OCI-LY3 (cell line): ENCODE data around the gene ATP8B3.

Experiments
- CTCF ChIP-seq: fragments of 200-600, 300-600 bp; sonication (generic); IDR thresholded peaks from 2 replicates; pipeline ENCODE4 v1.5.1; 2014; ENCODE audit warnings: antibody characterized with exemption, low read length, low read depth
- EZH2phosphoT487 ChIP-seq: fragments of 200-600 bp; shearing (Covaris generic); IDR thresholded peaks from 2 replicates; pipeline ENCODE4 v1.6.1; 2018; ENCODE audit warnings: antibody characterized with exemption, mixed run types, low read depth

GRCh38 chr19:1811942-1812425 lies at the start of gene ATP8B3:
- peak; percentile 34; the same call in 1 of the 2 replicates for TF ChIP-seq CTCF
- TF ChIP-seq EZH2phosphoT487 = no peak
